G401 (cell line): ENCODE measurements around the gene IRAK2. TPM values are rescaled to one million over a fixed set of nuclear protein-coding genes. Genes with fewer than 3 reads are reported as not detected.

ENCODE experiments used
- DNase-seq: peaks from one replicate; pipeline ENCODE4 v3.0.0-alpha.2; 2015; ENCODE audit warnings: low spot score
- in situ Hi-C: cut with HindIII; loops from 2 replicates; pipeline ENCODE4 v1.10.0; 2016; ENCODE audit warnings: low sequenced_read_pairs, mixed read lengths
- total RNA-seq: library from RNA; depleted of rRNA; stranded (reverse); fragments of >200 nt; shearing (Covaris generic); gene quantifications from 2 replicates; pipeline ENCODE4 v1.2.3, GENCODE V29; 2014; rRNA removed

The IRAK2 gene
- total RNA-seq, 1 experiment from 2014 or later = 2.5 TPM

- in situ Hi-C loops = no loop called here
- no peak for DNase-seq
Measured at GRCh38 chr3:10290481-10291176, 125.9 kb downstream of the IRAK2 start.

- DNase-seq = no peak
- in situ Hi-C loops = no loop called here
Measured at GRCh38 chr3:10291641-10292040, 126.9 kb downstream of the IRAK2 start.

DNA sequence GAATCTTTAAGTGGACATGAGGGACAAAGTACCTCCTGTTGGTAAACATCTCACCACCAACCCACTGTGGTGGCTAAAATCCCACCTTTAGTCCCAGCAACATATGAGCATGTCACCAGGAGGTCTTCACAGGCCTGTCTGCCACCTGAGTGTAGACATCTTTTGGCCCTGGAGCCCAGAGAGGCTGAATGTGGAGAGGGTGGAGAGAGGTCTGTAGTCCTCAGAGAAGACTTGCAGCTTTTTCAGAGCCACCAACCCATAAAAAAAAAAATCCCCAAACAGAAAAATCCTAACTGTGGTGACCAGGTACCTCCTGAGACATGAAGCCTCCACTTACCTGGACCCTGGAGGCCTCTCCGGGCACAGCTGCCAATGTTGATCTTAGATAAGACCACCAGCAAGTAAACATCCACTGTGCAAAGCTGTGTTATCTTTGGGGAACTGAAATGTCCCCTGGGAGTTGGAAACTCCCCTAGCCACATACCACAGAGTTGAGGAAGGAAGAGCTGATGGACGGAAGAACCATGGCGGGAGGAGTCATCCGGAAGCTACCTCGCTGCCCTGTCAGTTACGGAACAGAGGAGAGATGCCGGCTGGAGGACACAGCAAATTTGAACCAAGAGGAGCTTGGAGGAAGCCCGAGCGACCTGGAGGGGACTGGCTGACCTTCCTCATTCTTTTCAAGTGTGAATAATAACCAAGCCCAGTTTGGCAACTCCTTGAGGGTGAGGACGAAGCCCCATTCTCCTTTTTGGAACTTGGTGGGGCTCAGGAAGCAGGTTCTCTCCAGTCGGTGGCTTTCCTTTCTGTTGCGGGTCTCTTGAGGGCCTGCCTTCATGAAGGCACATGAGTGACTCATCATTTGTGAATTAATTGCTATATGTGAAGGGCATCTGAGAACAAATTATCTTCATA lies 128.0 kb downstream of the IRAK2 start, which contains the start of gene GHRL:
Gene GHRL (minus strand): TSS at position 443 of the 915 bp plus-strand sequence. CDS start 2,767 bp downstream, outside the sequence.
- no peak for DNase-seq

More for the DNA sequence above, 128.0 kb downstream of the IRAK2 start, which contains the start of gene GHRL:
- in situ Hi-C loops = no loop called here

Other genes starting within 250 kb of the IRAK2 start
- gene IL17RC, start 247.8 kb upstream of the IRAK2 start, total RNA-seq = 12.2 and 22.5 TPM in 2 replicates
- gene CRELD1, start 231.1 kb upstream of the IRAK2 start, total RNA-seq = 13.3 and 30.0 TPM in 2 replicates
- gene PRRT3, start 212.5 kb upstream of the IRAK2 start, total RNA-seq = 8.6 and 11.5 TPM in 2 replicates
- 30.3 and 63.2 TPM in 2 replicates for gene EMC3, start 178.1 kb upstream of the IRAK2 start, total RNA-seq
- gene FANCD2, start 138.5 kb upstream of the IRAK2 start, total RNA-seq = 17.8 and 43.1 TPM in 2 replicates
- gene FANCD2OS, start 56.7 kb upstream of the IRAK2 start, total RNA-seq = not detected in 2 replicates
- 114 and 121 TPM in 2 replicates for gene BRK1, start 49.2 kb upstream of the IRAK2 start, total RNA-seq
- 88.5 and 95.8 TPM in 2 replicates for gene VHL, start 23.1 kb upstream of the IRAK2 start, total RNA-seq
- 18.8 and 22.1 TPM in 2 replicates for gene TATDN2, start 83.5 kb downstream of the IRAK2 start, total RNA-seq
- gene GHRL, start 128.0 kb downstream of the IRAK2 start, total RNA-seq = not detected in 2 replicates
- 147 and 148 TPM in 2 replicates for gene SEC13, start 156.2 kb downstream of the IRAK2 start, total RNA-seq